Ovary (tissue), 9 donors: Measurements from ENCODE around the gene PTTG1IP. TPM values are rescaled to one million over a fixed set of nuclear protein-coding genes. Genes with fewer than 3 reads are reported as not detected.

Experiments
- DNase-seq, 5 donors: peaks; one replicate each; pipeline ENCODE4 v3.0.0-alpha.2; 2019 to 2020
- H3K27ac ChIP-seq, 2 donors: fragments of 200-600 bp; one replicate each; pipeline versions ENCODE4 v1.5.1 to v1.8.0; 2019 to 2022
- H3K27me3 ChIP-seq: fragments of 200-600 bp; one replicate; pipeline ENCODE4 v1.8.0; 2022
- H3K36me3 ChIP-seq: fragments of 200-600 bp; sonication (generic); one replicate; pipeline ENCODE4 v1.5.1; 2019
- H3K4me1 ChIP-seq: one replicate; pipeline ENCODE4 v1.8.1; 2013; ENCODE audit warnings: mild to moderate bottlenecking, moderate library complexity; ENCODE audit not compliant: insufficient read depth
- H3K4me3 ChIP-seq: fragments of 200-600 bp; sonication (generic); one replicate; pipeline ENCODE4 v1.5.1; 2017
- H3K9me3 ChIP-seq, 2 donors: fragments of 200-600 bp in 1 of 2; sonication (generic) in 1 of 2; one replicate each; pipeline versions ENCODE4 v1.5.1 to v1.8.1; 2013 to 2019; ENCODE audit warnings: mild to moderate bottlenecking in 1 of 2, moderate library complexity in 1 of 2
- CTCF ChIP-seq, 3 donors: fragments of 450-650 bp in 2 of 3; fragments of 200-600 bp in 1 of 3; IDR thresholded peaks; one replicate each; pipeline versions ENCODE4 v1.5.1 to v1.8.0; 2016 to 2022; ENCODE audit warnings: antibody characterized with exemption in 3 of 3, mild to moderate bottlenecking in 1 of 3
- EP300 ChIP-seq: sonication (generic); formaldehyde crosslinking; IDR thresholded peaks from one replicate; pipeline ENCODE4 v1.6.1; 2017; ENCODE audit warnings: antibody characterized with exemption
- POLR2A ChIP-seq: fragments of 450-650 bp; IDR thresholded peaks from one replicate; pipeline ENCODE4 v1.6.1; 2017; ENCODE audit warnings: antibody characterized with exemption, mild to moderate bottlenecking, moderate library complexity
- WGBS, 3 donors: extraction: QIAGEN DNeasy Blood & Tissue Kit in 1 of 3; methylation state at CpG; one replicate each; pipeline versions ENCODE4 v1.1.5 to v1.1.7; 2013 to 2017; 5-methylcytosine and 5-hydroxymethylcytosine counted together
- intact Hi-C, 4 donors: fragments of 100-400 bp; cut with DNase I; formaldehyde crosslinking; loops; one replicate each; pipeline versions ENCODE4 v1.11.0 to v1.15.1; 2022 to 2023
- polyA plus RNA-seq, 2 donors: library from polyadenylated mRNA; stranded (reverse); fragments of 200-250 nt in 1 of 2; fragments of 350-450 nt in 1 of 2; fragmentation: Illumina TruSeq in 1 of 2; extraction: RNeasy Lipid Tissue Mini Kit (QIAGEN cat#74804) in 1 of 2; gene quantifications; one replicate each; pipeline ENCODE4 v1.2.3, GENCODE V29; 2013 to 2014
- total RNA-seq, 7 donors: library from RNA; depleted of rRNA in 2 of 7; stranded (reverse); fragments of >200 nt in 2 of 7; fragmentation: NEBNext Ultra II Directional in 3 of 7; extraction: Animal tissue kit (Norgen Biotek cat#: 25700) in 3 of 7; gene quantifications; one replicate each; pipeline versions ENCODE4 v1.1.0 to v1.2.4, GENCODE V29; 2016 to 2023
- donor health status: DM: no; HTN: no; CAD: no; lungs with moderate emphysema.
- donor health status: DM: no; HTN: no; CAD: no.
- donor health status: Bipolar disorder and iron deficiency.
- donor health status: DM: yes; HTN: yes; CAD: no.
- donor health status: DM: no; HTN: no; CAD: no.
- donor health status: DM: yes; HTN: yes; CAD: no.

Gene PTTG1IP
- total and polyA plus RNA-seq, 9 donors, result 133 to 420 (median 144) TPM

GRCh38 chr21:44890961-44891541 lies 17.6 kb upstream of the PTTG1IP start:
- H3K9me3 ChIP-seq, result no peaks in the 10 kb centered on the region
- intact Hi-C loops, result no loop called here
- TF ChIP-seq EP300, result no peak
- TF ChIP-seq POLR2A, result no peak
- no peak for TF ChIP-seq CTCF (IDR thresholded peaks at IDR 0.05)
- DNase-seq, result no peak
- no peaks in the 10 kb centered on the region for H3K4me1 ChIP-seq
- H3K27ac ChIP-seq, result no peak overlapping the region
- no peaks in the 10 kb centered on the region for H3K27me3 ChIP-seq
- H3K36me3 ChIP-seq, result no peaks in the 10 kb centered on the region
- no peak overlapping the region for H3K4me3 ChIP-seq
- WGBS, 3 donors, result 75 to 83% (median 80%) methylated on average over 9 of the region's 9 CpGs

GRCh38 chr21:44890338-44890931 lies 16.9 kb upstream of the PTTG1IP start:
- WGBS, 3 donors, result 69 to 78% (median 70%) methylated on average over 20 to 24 of the region's 24 CpGs
- Histone ChIP-seq H3K27ac (no peak overlapping the region), H3K27me3 (no peaks in the 10 kb centered on the region), H3K4me1 (no peaks in the 10 kb centered on the region), H3K9me3 (no peaks in the 10 kb centered on the region), H3K4me3 (no peak overlapping the region), H3K36me3 (no peaks in the 10 kb centered on the region)
- no peak for DNase-seq
- intact Hi-C loops, result no loop called here
- TF ChIP-seq CTCF (IDR thresholded peaks at IDR 0.05) (no peak), POLR2A (no peak), EP300 (no peak)

GRCh38 chr21:44889625-44890337 lies 16.3 kb upstream of the PTTG1IP start:
- 87 to 90% (median 87%) methylated on average over 24 to 29 of the region's 29 CpGs for WGBS, 3 donors
- intact Hi-C loops, result no loop called here
- H3K9me3 ChIP-seq, result no peaks in the 10 kb centered on the region
- DNase-seq, result no peak
- no peak overlapping the region for H3K27ac ChIP-seq
- H3K4me1 ChIP-seq, result no peaks in the 10 kb centered on the region
- no peaks in the 10 kb centered on the region for H3K27me3 ChIP-seq
- no peaks in the 10 kb centered on the region for H3K36me3 ChIP-seq
- no peak overlapping the region for H3K4me3 ChIP-seq
- TF ChIP-seq POLR2A (no peak), CTCF (IDR thresholded peaks at IDR 0.05) (no peak), EP300 (no peak)

- no peak overlapping the region for H3K4me3 ChIP-seq
- no peak overlapping the region for H3K27ac ChIP-seq
- intact Hi-C loops, result no loop called here
- no peaks in the 10 kb centered on the region for H3K36me3 ChIP-seq
- no peak for TF ChIP-seq CTCF (IDR thresholded peaks at IDR 0.05)
- TF ChIP-seq POLR2A, result no peak
- no peak for TF ChIP-seq EP300
- no peaks in the 10 kb centered on the region for H3K4me1 ChIP-seq
- H3K9me3 ChIP-seq, result no peaks in the 10 kb centered on the region
- DNase-seq, result no peak
- 85 to 89% (median 87%) methylated on average over 64 of the region's 64 CpGs for WGBS, 3 donors
- H3K27me3 ChIP-seq, result no peaks in the 10 kb centered on the region
Measured at GRCh38 chr21:44888581-44889550, 15.4 kb upstream of the PTTG1IP start.
